PFSK-1 (cell line): ENCODE results near the gene GAS2L3.

Source experiments
- POLR2AphosphoS5 ChIP-seq: IDR thresholded peaks from 2 replicates; pipeline ENCODE4 v1.6.1; 2012; ENCODE audit warnings: low read depth, mild to moderate bottlenecking, control low read depth, low read length, moderate library complexity
- REST ChIP-seq, 2 experiments: IDR thresholded peaks; 2 replicates each; pipeline versions ENCODE4 v1.6.1 to v1.8.0; 2011 to 2012; ENCODE audit warnings: low read depth in 2 of 2, low read length in 2 of 2, control low read depth in 1 of 2, inconsistent platforms in 1 of 2, mild to moderate bottlenecking in 1 of 2, moderate library complexity in 1 of 2; ENCODE audit not compliant: insufficient read depth in 1 of 2
- SIN3A ChIP-seq: IDR thresholded peaks from 2 replicates; pipeline ENCODE4 v1.6.1; 2012; ENCODE audit warnings: mild to moderate bottlenecking, low read length, moderate library complexity, borderline replicate concordance; ENCODE audit not compliant: insufficient read depth
- TAF1 ChIP-seq: IDR thresholded peaks from 2 replicates; pipeline ENCODE4 v1.6.1; 2012; ENCODE audit warnings: low read length, control low read depth, borderline replicate concordance; ENCODE audit not compliant: insufficient read depth

DNA sequence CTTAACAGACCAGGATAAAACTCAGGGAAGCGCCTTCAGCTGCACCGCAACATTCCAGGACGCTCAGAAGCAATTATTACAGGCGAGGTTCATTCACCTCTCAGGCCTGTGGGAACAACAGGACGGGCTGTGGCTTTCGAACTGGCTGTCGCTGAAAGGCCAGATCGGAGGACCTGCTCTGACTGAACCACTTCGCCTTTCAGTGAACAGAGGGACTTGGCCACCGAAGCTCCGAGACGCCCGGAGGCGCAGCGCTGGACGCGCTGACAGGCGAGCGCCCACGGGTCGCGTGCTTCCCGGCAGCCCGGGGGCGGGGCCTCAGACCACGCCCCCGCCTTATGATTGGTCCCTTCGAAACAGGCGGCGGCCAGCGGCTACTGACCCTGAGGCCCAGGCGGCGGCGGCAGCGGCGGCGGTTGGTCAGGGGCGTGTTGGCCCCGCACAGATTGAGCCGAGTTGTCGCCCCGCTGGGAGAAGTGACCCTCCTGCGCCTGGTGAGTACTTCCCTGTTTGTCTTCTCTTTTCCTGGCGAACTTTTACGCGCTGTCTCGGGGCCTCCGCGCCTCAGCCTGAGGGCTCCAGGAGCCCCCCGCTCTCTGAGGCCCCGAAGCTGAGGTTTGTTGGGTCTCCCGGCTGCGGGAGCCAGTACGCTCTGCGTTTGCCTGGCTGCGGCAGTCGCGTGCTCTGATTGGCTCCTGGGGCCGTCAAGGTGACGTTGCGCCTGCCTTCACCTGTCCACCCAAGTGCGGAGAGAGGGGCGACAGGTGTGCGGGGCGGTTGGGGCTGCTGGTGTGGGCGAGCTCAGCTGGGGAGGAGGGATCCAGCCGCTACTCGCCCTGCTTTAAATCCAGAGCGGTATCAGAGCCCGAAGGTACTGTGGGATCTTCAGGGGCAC is at the start of gene GAS2L3:
- no peak for TF ChIP-seq REST (IDR thresholded peaks at IDR 0.05; ENCODE audit: insufficient read depth in 1 of 2, low read depth in 2 of 2, low read length in 2 of 2)
- TF ChIP-seq POLR2AphosphoS5, result peak; percentile 82
- TF ChIP-seq SIN3A, result peak; percentile 46; the same call in 1 of the 2 replicates
- TF ChIP-seq TAF1, result peak; percentile 77; the same call in 1 of the 2 replicates
